Kidney (tissue), 14 donors: ENCODE results near the gene MEPE. TPM values are rescaled to one million over a fixed set of nuclear protein-coding genes. Genes with fewer than 3 reads are reported as not detected.

Experiments used
- DNase-seq, 5 donors: peaks; one replicate each; pipeline ENCODE4 v3.0.0-alpha.2; 2013 to 2020
- FAIRE-seq: peaks from 2 replicates; lab custom pipeline; 2012; peaks lifted over from hg19 to GRCh38; lab: Jason Lieb, UNC
- H3K27ac ChIP-seq, 2 donors: one replicate each; pipeline ENCODE4 v1.7.0; 2013; ENCODE audit warnings: low read depth in 2 of 2, low read length in 2 of 2, inconsistent platforms in 1 of 2
- H3K27me3 ChIP-seq: one replicate; pipeline ENCODE4 v1.7.1; 2013; ENCODE audit warnings: low read length, inconsistent platforms; ENCODE audit not compliant: control insufficient read depth, insufficient read depth
- H3K36me3 ChIP-seq, 3 donors: one replicate each; pipeline versions ENCODE4 v1.7.0 to v1.7.1; 2013; ENCODE audit warnings: low read length in 3 of 3, control low read depth in 1 of 3, inconsistent platforms in 1 of 3; ENCODE audit not compliant: insufficient read depth in 3 of 3, control insufficient read depth in 2 of 3
- H3K4me1 ChIP-seq, 3 donors: one replicate each; pipeline versions ENCODE4 v1.7.0 to v1.7.1; 2013; ENCODE audit warnings: low read length in 3 of 3, inconsistent platforms in 1 of 3, low read depth in 1 of 3; ENCODE audit not compliant: control insufficient read depth in 2 of 3, insufficient read depth in 2 of 3
- H3K4me3 ChIP-seq, 3 donors: one replicate each; pipeline versions ENCODE4 v1.7.0 to v1.8.1; 2013; ENCODE audit warnings: low read length in 3 of 3, control low read depth in 1 of 3, inconsistent platforms in 1 of 3
- H3K9ac ChIP-seq, 3 donors: one replicate each; pipeline versions ENCODE4 v1.7.0 to v1.7.1; 2013; ENCODE audit warnings: low read length in 3 of 3, control low read depth in 1 of 3, inconsistent platforms in 1 of 3
- H3K9me3 ChIP-seq, 3 donors: one replicate each; pipeline versions ENCODE4 v1.7.0 to v1.7.1; 2013; ENCODE audit warnings: low read length in 3 of 3, control low read depth in 1 of 3, inconsistent platforms in 1 of 3; ENCODE audit not compliant: control insufficient read depth in 2 of 3, insufficient read depth in 1 of 3
- CTCF ChIP-seq: IDR thresholded peaks from 3 replicates; pipeline ENCODE4 v1.5.1; 2012; ENCODE audit warnings: mild to moderate bottlenecking, moderate library complexity, borderline replicate concordance; ENCODE audit not compliant: insufficient read depth; ENCODE audit errors: extremely low read depth
- intact Hi-C: fragments of 100-400 bp; cut with DNase I; formaldehyde crosslinking; loops from one replicate; pipeline ENCODE4 v1.11.1; 2022
- polyA plus RNA-seq: library from polyadenylated mRNA; stranded (reverse); fragments of 350-450 nt; fragmentation: Illumina TruSeq; extraction: RNeasy Lipid Tissue Mini Kit (QIAGEN cat#74804); gene quantifications from one replicate; pipeline ENCODE4 v1.2.3, GENCODE V29; 2014; ENCODE audit warnings: low read depth, low replicate concordance; ENCODE audit not compliant: insufficient read depth
- total RNA-seq: library from RNA; stranded (reverse); fragmentation: NEBNext Ultra II Directional; extraction: Animal tissue kit (Norgen Biotek cat#: 25700); gene quantifications from one replicate; pipeline ENCODE4 v1.2.1, GENCODE V29; 2021
- donor health status: control.
- donor health status: control.
- donor health status: control.
- donor health status: control.
- donor health status: control.
- donor health status: DM: yes; HTN: yes; CAD: no.
- donor health status: Normal renal cell carcinoma (clear cell type).

The MEPE gene
- total and polyA plus RNA-seq, 2 donors from 2014 or later = not detected

GRCh38 chr4:87880106-87880505 is 47.3 kb downstream of the MEPE start:
- no peaks in the 10 kb centered on the region for H3K9me3 ChIP-seq
- H3K36me3 ChIP-seq = no peaks in the 10 kb centered on the region
- H3K27ac ChIP-seq = no peak overlapping the region
- H3K4me3 ChIP-seq = no peak overlapping the region
- DNase-seq (no peak), FAIRE-seq (no peak)
- no peak for TF ChIP-seq CTCF
- H3K4me1 ChIP-seq = no peaks in the 10 kb centered on the region
- H3K9ac ChIP-seq = no peak overlapping the region
- no peaks in the 10 kb centered on the region for H3K27me3 ChIP-seq
- intact Hi-C loops = no loop called here

GRCh38 chr4:87881115-87881514 is 48.3 kb downstream of the MEPE start:
- TF ChIP-seq CTCF = no peak
- Histone ChIP-seq H3K4me3 (no peak overlapping the region), H3K27ac (no peak overlapping the region), H3K4me1 (peaks cover 0 to under 1% (median 0%) of the 10 kb centered on the region in 3 donors), H3K27me3 (no peaks in the 10 kb centered on the region), H3K9ac (no peak overlapping the region), H3K9me3 (no peaks in the 10 kb centered on the region), H3K36me3 (no peaks in the 10 kb centered on the region)
- DNase-seq (no peak), FAIRE-seq (no peak)
- intact Hi-C loops = no loop called here

GRCh38 chr4:87882321-87882720 is 49.6 kb downstream of the MEPE start:
- Histone ChIP-seq H3K9ac (no peak overlapping the region), H3K36me3 (no peaks in the 10 kb centered on the region), H3K4me3 (no peak overlapping the region), H3K4me1 (peaks cover 0 to 4% (median 0%) of the 10 kb centered on the region in 3 donors), H3K27ac (no peak overlapping the region), H3K27me3 (no peaks in the 10 kb centered on the region), H3K9me3 (no peaks in the 10 kb centered on the region)
- no peak for FAIRE-seq
- intact Hi-C loops = no loop called here
- TF ChIP-seq CTCF = no peak
- DNase-seq = no peak

GRCh38 chr4:87882861-87883260 is 50.1 kb downstream of the MEPE start:
- Histone ChIP-seq H3K27ac (no peak overlapping the region), H3K9me3 (no peaks in the 10 kb centered on the region), H3K4me3 (no peak overlapping the region), H3K4me1 (peaks cover 0 to 4% (median 0%) of the 10 kb centered on the region in 3 donors), H3K36me3 (no peaks in the 10 kb centered on the region), H3K27me3 (no peaks in the 10 kb centered on the region), H3K9ac (no peak overlapping the region)
- intact Hi-C loops = no loop called here
- no peak for TF ChIP-seq CTCF
- FAIRE-seq = no peak
- DNase-seq = no peak
